KOPT-K1 (cell line): ENCODE data around the gene GARNL3.

Experiments used
- H3K27ac ChIP-seq: fragments of 200-600 bp; sonication (generic); 2 replicates; pipeline ENCODE4 v1.5.1; 2016; ENCODE audit warnings: antibody characterized with exemption, mild to moderate bottlenecking, low read depth, low read length; ENCODE audit not compliant: poor library complexity, severe bottlenecking
- H3K36me3 ChIP-seq: fragments of 200-600 bp; sonication (generic); 2 replicates; pipeline ENCODE4 v1.5.1; 2017; ENCODE audit warnings: antibody characterized with exemption, mild to moderate bottlenecking, low read length, moderate library complexity; ENCODE audit not compliant: insufficient read depth
- H3K9me3 ChIP-seq: fragments of 200-600 bp; sonication (generic); 2 replicates; pipeline ENCODE4 v1.5.1; 2017; ENCODE audit warnings: antibody characterized with exemption, low read length, mild to moderate bottlenecking; ENCODE audit not compliant: insufficient read depth, poor library complexity, severe bottlenecking

GARNL3 gene

GRCh38 chr9:127336506-127337352 is 72.2 kb downstream of the GARNL3 start:
- Histone ChIP-seq H3K9me3 (no peaks in the 10 kb centered on the region), H3K27ac (no peak overlapping the region), H3K36me3 (no peaks in the 10 kb centered on the region)

- Histone ChIP-seq H3K27ac (no peak overlapping the region), H3K9me3 (no peaks in the 10 kb centered on the region), H3K36me3 (no peaks in the 10 kb centered on the region)
Observed at GRCh38 chr9:127340721-127341120, 76.1 kb downstream of the GARNL3 start.

GRCh38 chr9:127341152-127341551 is 76.6 kb downstream of the GARNL3 start:
- no peak overlapping the region for H3K27ac ChIP-seq
- no peaks in the 10 kb centered on the region for H3K9me3 ChIP-seq
- no peaks in the 10 kb centered on the region for H3K36me3 ChIP-seq

- Histone ChIP-seq H3K27ac (no peak overlapping the region), H3K9me3 (no peaks in the 10 kb centered on the region)
Observed at GRCh38 chr9:127344368-127345000, 79.9 kb downstream of the GARNL3 start.

GRCh38 chr9:127345566-127345965 is 81.0 kb downstream of the GARNL3 start:
- no peaks in the 10 kb centered on the region for H3K9me3 ChIP-seq
- no peak overlapping the region for H3K27ac ChIP-seq
- H3K36me3 ChIP-seq, result no peaks in the 10 kb centered on the region

More at GRCh38 chr9:127344368-127345000, 79.9 kb downstream of the GARNL3 start:
- no peaks in the 10 kb centered on the region for H3K36me3 ChIP-seq

- H3K9me3 ChIP-seq, result no peaks in the 10 kb centered on the region
- no peaks in the 10 kb centered on the region for H3K36me3 ChIP-seq
- H3K27ac ChIP-seq, result no peak overlapping the region
Observed at GRCh38 chr9:127346584-127346983, 82.0 kb downstream of the GARNL3 start.

- Histone ChIP-seq H3K27ac (no peak overlapping the region), H3K36me3 (no peaks in the 10 kb centered on the region), H3K9me3 (no peaks in the 10 kb centered on the region)
Observed at GRCh38 chr9:127347831-127348776, 83.5 kb downstream of the GARNL3 start.

GRCh38 chr9:127349483-127350113 is 85.0 kb downstream of the GARNL3 start:
- H3K27ac ChIP-seq, result no peak overlapping the region
- no peaks in the 10 kb centered on the region for H3K9me3 ChIP-seq
- no peaks in the 10 kb centered on the region for H3K36me3 ChIP-seq

- Histone ChIP-seq H3K9me3 (no peaks in the 10 kb centered on the region), H3K27ac (no peak overlapping the region), H3K36me3 (no peaks in the 10 kb centered on the region)
Observed at GRCh38 chr9:127351182-127352166, 86.9 kb downstream of the GARNL3 start.

GRCh38 chr9:127353882-127354281 is 89.3 kb downstream of the GARNL3 start:
- Histone ChIP-seq H3K27ac (no peak overlapping the region), H3K9me3 (no peaks in the 10 kb centered on the region), H3K36me3 (no peaks in the 10 kb centered on the region)

- no peaks in the 10 kb centered on the region for H3K9me3 ChIP-seq
- no peaks in the 10 kb centered on the region for H3K36me3 ChIP-seq
- H3K27ac ChIP-seq, result no peak overlapping the region
Observed at GRCh38 chr9:127356906-127357305, 92.3 kb downstream of the GARNL3 start.

GRCh38 chr9:127358023-127358535 is 93.5 kb downstream of the GARNL3 start:
- Histone ChIP-seq H3K36me3 (no peaks in the 10 kb centered on the region), H3K9me3 (no peaks in the 10 kb centered on the region), H3K27ac (no peak overlapping the region)

- Histone ChIP-seq H3K27ac (no peak overlapping the region), H3K9me3 (no peaks in the 10 kb centered on the region), H3K36me3 (no peaks in the 10 kb centered on the region)
Observed at GRCh38 chr9:127358770-127359169, 94.2 kb downstream of the GARNL3 start.
